ENCODE data around the gene LRRC4B.
"Not testable (repeated sequence)": the region's sequence is repeated elsewhere in the genome, so short reads cannot be mapped to it uniquely, and the experiment has no call there.

The LRRC4B gene

DNA sequence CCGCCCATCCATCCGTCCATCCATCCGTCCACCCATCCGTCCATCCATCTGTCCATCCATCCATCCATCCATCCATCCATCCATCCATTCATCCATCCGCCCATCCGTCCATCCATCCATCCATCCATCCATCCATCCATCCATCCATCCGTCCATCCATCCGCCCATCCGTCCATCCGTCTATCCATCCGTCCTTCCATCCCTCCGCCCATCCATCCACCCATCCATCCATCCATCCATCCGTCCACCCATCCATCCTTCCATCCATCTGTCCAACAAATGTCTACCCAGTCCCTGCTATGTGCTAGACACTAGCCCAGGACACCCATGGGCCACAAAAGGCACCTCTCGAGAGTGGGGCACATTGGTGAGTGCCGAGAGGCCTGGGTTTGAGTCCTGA, 15.7 kb downstream of the LRRC4B start:
- no peak for DNase-seq (ENCODE audit: low read depth, low spot score)

DNA sequence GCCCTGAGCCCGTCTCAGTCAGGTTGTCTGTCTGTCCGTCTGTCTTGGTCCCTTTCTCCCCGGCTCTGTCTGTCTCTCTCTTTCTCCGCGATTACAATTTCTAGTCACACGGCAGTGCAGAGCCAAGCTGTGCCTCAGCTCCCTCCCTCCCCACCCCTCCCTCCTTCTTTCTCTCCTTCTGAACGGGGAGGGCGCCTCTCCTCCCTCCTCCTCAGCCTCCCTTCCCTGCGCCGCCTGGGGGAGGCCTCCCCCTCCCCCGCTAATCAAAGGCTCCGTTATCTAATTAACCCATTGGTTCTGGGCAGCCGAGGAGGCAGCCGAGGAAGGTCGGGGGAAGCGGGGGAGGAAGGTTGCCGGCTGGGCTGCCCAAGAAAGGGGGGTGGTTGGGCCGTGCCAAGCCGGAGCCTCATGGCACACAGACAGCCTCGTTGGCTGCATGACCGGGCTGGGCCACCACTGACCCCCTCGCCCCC, 16.5 kb downstream of the LRRC4B start:
- DNase-seq (ENCODE audit: low read depth, low spot score), result no peak

DNA sequence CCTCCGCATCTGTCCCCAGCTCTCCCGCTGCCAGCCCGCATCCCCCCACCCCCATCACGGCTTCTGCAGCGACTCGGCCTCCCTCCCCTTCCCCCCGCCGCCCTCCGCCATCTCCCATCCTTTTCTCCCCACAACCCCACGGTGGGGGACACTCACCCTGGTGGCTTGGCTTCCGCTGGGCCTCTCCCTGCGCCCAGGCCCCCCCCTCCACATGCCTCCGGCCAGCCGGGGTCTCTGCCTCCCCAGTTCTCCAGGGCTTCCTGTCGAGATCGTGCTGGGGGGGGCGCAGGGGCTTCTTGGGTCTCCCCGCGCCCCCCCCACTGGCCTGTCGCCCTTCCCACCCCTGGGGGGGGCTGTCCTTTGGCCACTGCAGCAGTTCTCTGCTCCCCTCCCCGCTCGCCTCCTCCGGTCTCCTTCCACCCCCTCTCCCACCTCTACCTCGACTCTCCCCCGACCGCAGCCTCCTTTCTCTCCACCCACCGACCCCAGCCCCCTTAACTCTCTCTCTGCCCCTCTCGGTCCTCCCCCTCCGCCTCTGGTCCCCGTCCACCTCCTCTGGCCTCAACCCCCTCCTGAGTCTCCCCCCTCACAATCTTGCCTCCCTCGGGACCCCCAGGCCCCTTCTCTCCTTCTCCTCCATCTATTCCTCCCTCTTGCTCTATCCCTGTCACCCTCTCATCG, 17.1 kb downstream of the LRRC4B start:
- DNase-seq (ENCODE audit: low read depth, low spot score), result no peak

DNA sequence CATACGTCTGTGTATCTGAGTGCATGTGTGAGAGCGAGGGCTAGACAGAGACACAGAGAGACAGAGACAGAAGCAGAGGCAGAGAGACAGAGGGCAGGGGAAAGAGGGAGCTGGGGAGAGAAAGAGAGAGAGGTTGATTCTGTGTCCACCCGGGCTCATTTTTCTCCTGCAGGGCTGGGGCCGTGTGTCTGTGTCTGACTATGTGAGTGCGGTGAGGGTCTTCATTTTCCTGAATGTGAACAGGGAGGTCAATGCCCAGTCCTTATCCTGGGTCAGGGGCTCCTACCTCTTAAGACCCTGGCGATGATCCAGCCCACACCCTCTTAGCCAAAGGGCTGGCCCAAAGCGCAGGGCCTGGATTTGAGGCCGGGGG, 17.7 kb downstream of the LRRC4B start:
- DNase-seq (ENCODE audit: low read depth, low spot score), result no peak

DNA sequence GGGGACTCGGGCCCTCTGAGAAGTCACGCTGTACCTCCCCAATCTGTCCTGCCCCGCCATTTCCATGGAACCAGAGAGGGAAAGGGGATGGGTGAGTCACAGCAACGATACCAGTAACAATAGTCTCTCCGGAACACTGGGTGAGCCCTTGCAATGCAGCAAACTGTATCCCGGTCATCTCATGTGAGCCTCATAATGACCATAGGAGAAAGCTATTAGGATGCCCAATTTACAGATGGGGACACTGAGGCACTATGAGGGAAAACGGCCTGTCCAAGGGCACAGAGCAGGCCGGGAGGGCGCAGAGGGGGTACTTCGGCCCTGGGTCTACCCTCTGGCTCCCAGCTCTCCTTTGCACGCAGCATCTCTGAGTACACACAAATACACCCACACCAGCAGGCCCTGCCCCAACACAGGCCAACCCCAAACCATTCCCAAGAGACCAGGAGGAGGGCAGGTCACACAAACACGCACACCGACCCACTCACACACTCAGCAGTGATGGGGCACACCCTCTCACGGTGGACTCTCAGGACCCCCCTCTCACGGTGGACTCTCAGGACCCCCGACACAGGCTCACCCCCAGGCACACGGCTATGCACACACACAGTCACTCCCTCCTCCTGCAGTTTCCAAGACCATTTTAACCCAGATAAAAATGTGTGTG, 18.2 kb downstream of the LRRC4B start:
- no peak for DNase-seq (ENCODE audit: low read depth, low spot score)

DNA sequence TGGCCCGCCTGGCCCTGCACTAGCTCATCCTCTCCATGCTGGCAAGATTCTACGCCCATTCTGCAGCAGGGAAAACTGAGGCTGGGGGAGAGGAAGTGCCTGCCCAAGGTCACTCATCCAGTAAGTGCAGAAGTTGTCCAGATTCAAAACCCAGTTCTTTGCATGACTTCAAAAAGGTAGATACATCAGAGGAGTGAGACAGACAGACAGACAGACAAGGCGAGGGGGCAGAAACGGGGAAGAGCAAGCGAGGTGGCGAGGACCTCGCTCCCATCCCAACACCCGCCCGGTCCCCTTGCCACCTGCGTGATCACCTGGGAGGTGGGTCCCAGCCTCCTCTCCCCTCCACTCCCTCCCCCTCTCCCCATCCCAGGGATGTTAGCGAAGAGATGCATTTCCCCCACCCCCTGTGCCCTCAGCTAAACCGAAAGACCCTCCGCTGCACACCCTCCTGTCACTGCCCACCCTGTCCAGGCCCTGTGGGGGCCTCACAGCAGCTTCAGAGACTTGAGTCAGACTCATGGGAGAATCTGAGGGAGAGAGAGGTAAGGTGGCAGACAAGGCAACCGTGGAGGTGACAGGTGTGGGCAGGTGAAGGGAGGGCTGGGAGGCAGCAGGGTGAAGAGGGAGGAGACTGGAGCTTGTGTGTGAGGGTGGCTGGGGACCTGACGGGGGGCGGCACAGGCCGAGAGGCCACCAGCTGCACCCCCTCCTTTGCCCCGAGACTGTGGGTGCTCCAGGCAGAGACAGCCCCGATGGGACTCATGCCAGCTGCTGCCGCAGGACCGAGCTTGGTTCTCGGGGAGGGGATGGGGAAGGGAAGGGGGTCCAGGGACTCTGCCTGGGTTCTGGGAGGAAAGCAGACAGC, 18.9 kb downstream of the LRRC4B start:
- DNase-seq (ENCODE audit: low read depth, low spot score), result no peak

DNA sequence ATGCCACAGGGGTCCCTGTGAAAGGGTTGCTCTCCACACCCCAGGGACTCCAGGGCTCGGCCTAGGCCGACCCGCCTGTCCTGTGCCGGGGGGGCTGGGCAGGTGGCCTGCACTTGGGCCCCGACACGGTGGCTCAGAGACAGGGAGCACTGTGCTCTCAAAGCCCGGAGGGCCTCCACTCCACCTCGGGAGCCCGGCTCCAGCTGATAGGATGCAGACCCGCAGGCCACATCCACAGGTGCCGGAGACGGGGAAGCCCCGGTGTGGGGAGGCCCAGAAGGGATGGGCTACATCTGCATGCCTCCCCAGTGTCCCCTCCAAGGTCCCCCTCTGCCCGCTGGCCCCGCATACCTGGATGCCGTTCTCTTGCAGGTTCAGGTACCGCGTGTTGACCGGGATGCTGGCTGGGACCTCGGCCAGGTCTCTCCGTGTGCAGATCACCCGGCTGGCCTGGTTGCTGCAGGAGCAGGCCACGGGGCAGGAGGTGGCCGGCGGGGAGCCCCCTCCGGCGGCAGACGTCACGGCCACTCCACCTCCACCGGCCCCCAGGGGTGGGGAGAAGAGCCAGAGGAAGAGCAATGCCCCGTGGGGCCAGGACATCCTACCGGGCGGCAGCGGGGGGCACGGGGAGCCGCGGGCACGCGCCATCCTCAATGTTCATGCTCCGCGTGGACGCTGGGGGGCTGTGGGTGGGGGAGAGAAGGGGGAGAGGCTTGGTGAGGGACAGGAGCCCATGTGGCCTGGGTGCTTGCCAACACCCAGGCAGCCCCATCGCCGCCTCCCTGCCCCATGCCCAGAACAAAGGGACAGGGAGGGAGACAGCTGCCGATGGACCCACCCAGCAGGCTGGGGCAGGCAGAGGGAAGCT, 19.8 kb downstream of the LRRC4B start:
- DNase-seq (ENCODE audit: low read depth, low spot score), result no peak

DNA sequence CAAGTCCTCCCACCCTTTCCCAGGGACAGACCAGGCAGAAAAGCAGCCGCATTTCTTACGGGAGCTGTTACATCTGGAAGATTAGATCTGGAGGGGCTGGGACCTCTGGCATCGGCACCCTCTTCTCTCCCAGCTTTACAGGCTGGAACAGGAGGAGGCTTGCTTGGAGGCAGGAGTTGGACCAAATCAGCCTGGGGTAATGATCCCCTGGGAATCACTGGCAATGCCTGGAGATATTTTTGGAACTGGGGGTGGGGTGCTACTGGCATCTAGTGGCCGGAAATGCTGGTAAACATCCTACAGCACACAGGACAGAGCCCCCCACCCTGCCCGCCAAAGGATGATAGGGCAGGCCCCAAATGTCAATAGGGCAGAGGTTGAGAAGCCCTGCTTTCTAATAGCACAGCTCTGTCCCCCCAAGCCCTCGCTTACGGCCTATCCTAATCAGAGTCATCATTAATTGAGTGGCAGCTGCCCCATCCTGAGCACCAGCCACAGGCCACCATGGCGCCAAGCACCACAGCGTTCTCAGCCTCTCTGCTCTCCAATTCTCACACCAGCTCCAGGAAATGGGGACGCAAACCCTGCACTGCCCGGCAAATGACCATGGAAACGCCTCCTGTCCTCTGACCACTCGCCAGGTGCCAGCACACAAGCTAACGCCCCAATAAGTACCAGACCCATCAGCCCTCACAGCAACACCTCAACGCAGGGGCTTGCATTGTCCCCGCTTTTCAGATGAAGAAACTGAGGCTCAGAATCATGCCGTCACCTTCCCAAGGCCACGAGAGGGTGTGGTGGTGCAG, 20.6 kb downstream of the LRRC4B start:
- no peak for DNase-seq (ENCODE audit: low read depth, low spot score)

DNA sequence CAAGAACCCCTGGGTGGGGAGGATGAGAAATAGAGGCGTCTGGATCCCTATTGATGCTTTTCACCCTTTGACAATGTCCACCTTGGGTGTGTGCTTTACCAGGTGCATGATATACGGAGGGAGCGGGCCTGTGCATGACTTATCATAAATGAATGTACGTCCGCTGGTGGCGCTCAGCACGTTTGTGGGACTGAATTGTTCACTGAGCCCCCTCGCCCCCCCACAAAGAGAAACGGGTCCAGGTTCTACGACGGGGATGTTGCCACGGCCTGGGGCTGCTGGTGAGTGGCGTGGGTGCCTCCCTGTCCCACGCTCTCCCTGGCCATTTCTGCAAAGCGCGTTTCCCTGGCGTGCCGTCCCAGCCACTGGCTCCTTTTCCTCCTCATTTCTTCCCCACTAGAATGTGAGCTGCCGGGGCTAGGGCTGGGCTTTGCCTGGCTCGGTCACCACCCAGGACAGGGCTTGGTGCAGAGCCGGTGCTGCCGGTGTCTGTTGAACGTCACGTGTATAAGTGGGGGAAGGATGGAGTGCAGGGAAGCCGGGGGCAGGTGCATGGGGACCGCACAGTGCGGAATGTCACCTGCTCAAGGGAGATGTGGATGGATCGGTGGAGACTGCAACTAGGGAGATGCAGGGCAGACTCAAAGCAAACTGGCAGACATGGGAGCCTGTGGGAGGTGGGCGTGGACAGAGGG, 21.6 kb downstream of the LRRC4B start:
- DNase-seq (ENCODE audit: low read depth, low spot score), result no peak

DNA sequence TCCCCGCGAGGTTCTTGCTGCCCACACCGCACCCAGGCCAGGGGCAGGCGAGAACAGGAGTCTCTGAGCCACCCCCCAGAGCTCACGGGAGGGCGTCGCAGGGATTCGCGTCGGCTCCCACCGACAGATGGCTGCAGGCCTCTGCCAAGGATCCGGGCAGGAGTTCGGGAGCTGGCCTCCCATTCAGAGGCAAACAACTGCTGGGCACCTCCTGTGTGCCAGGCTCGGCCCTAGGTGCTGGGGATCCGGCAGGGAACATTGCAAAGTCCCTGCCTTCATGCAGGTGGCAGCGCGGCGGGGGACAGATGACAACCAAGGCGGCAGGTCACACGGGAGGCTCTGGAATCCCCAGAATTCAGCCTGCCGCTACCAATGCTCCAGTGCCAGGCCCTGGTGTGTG, 25.3 kb downstream of the LRRC4B start:
- DNase-seq (ENCODE audit: low read depth, low spot score), result no peak

DNA sequence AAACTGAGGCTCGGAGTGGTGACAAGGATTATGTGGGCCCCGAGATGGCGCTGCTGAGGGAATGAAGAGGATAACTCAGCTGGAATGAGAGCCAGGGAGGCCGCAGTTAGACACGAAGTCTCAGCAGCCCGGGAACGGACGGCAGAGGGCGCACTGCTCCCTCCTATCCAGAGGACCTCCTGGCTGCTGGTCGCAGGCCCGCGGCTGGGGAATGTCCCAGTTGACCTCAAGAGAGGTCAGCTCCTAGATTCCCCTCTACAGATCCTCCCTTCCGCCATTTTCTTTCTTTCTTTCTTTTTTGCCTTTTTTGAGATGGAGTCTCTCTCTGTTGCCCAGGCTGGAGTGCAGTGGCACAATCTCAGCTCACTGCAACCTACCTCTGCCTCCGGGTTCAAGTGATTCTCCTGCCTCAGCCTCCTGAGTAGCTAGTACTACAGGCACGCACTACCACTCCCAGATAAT, 30.4 kb downstream of the LRRC4B start:
- peak; percentile 90 for DNase-seq (ENCODE audit: low read depth, low spot score)

DNA sequence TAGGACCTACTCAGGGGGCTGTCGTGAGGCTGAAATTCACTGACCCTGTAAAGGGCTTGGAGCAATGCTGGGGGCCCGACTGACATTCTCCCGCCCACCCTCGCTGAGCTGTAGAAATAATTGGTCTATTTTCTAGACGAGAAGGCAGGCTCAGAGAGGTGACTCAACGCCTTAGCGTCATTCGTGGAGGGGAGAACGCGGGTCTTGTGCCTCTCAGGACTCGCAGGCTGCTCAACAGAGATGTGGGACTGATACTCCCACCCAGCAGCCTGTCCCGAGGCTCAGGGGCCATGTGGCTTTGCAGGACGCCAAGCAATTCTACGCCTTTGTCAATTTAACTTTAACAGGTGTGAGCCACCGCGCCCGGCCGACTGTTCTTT, 30.9 kb downstream of the LRRC4B start:
- no peak for DNase-seq (ENCODE audit: low read depth, low spot score)

DNA sequence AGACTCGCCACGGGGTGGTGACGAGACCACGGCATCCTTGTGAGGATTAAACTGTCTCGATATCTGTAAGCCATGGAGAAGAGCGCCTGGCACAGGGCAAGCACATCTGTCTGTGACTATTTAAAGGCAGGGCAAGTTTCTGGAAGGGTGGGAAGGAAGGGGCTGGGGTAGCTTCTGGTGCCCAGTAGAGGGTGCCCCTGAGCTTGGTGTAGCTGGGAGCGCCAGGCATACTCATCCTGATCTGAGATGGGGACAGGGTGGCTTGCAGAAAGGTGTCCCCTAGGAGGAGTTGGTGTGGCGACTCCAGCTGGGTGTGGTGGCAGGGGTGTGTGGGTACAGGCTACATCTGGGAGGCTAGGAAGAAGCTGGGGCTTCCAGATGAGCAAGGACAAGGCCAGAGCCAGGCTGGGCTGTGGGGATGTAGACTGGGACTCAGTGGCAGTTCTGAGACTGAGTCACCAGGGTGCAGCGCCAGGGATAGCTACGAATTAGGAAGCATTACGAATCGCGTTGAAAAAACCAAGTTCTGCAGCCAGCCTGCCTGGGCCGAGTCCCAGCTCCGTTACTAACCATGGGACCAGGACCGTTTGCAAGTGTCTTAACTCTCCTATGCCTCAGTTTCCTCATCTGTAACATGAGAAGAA, 31.5 kb downstream of the LRRC4B start:
- DNase-seq (ENCODE audit: low read depth, low spot score), result no peak

DNA sequence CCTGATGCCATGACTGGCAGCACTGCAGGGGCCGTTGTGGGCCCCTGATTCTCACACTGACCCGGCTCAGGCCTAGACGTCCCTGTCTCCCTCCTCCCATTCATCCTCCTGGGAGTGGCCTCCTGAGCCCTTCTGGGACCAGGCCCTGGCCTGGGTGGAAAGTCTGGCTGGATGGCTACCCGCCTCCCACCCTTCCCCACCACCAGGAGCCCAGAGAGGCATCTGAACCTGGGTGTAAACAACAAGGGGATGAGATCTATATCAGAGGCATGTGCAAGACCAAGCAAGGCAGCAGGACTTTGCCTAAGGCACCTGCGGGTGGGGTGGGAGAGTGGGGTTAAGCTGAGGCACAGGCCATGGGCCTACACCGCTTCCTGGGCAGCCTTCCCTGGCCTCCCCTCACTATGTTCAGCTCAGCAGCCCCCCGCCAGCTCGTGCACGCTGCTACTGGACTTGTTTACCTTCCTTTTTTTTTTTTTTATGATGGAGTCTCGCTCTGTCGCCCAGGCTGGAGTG, 32.5 kb downstream of the LRRC4B start:
- DNase-seq (ENCODE audit: low read depth, low spot score), result no peak

DNA sequence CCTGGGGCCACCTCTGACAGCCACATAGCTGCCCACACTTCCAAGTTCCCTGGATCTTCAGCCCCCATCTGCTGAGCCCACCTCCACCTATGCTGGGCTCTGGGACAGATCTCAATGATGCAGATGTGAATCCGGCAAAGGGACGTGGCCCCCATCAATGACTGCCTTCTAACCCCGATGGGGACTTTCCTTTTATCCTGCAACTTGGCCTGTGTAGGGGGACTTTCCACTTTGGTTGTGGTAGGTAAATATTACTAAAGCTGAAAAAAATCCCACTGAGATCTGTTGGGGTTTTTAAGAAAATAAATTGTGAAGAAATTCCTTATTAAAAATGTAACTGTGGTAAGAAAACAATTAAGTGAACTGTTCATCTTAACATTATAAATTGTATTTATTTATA, 33.8 kb downstream of the LRRC4B start:
- no peak for DNase-seq (ENCODE audit: low read depth, low spot score)

DNA sequence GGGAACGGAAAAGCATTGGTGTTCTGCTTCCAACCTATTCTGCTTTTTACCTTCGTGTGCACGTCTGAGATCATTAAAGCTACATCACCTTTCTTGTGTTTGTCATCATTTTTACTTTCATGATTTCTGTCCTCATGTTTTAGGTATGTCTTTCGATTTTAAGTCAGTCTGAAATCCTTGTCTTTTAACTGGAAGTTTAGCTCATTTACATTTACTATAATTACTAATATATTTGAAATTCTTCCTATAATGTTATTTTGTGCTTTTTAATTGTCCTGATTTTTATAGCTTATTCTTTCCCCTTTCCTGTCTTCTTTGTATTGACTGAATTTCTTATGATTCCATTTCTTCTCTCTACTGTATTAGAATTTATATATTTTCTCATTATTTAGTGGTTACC, 35.3 kb downstream of the LRRC4B start:
- DNase-seq (ENCODE audit: low read depth, low spot score), result no peak

DNA sequence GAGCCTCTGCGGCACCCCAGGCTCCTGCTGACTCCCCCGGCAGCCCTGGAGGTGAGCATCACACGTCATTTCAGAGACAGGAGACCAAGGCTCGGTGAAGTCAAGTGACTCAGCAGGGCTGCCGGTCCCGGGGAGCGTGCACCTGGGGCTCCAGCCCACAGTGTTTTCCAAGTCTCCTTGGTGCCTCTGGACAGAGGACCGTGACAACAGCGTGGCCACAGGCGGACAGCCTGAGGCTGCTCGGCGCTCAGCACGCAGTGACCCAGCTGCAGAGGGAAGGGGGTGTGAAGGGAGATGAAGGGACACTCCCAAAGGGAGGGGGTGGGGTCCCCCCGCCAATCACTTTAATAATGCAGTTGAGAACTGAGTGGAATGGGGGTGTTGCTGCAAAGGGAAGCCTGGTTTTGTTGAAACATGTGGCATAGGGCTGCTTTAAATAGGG, 37.0 kb downstream of the LRRC4B start:
- no peak for DNase-seq (ENCODE audit: low read depth, low spot score)

DNA sequence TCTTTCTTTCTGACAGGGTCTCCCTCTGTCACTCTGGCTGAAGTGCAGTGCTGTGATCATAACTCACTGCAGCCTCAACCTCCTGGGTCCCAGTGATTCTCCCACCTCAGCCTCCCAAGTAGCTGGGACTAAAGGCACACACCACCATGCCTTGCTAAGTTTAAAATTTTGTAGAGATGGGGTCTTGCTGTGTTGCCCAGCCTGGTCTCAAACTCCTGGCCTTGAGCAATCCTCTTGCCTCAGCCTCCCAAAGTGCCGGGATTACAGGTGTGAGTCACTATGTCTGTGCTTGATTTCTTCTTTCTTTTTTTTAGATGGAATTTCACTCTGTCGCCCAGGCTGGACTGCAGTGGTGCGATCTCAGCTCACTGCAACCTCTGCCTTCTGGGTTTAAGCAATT, 40.2 kb downstream of the LRRC4B start:
- not testable (repeated sequence) for DNase-seq (ENCODE audit: low read depth, low spot score)

DNA sequence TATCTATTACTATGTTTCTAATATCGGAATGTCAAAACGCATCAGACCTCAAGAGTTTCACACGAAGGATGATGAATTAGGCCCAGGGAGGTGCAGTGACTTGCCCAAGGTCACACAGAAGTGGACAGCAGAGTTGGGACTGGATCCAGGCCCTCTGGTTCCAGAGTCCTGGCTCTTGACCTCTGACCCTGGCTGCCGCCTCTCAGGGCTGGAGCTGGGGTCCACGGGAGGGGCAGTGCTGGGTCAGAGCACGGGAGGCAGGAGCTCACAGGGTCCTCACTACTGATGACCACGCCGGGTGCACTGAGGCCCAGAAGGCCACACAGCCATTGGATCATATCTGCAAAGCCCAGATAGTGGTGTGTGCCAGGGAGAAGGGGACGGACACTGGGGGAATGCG, 45.4 kb downstream of the LRRC4B start:
- no peak for DNase-seq (ENCODE audit: low read depth, low spot score)
